Mucosa of descending colon (tissue), 3 donors: ENCODE measurements around the gene LOXHD1. TPM values are rescaled to one million over a fixed set of nuclear protein-coding genes. Genes with fewer than 3 reads are reported as not detected.

Experiments used
- ATAC-seq: fragments of 200-7000 bp; cut with Tn5 transposase; one replicate; pipeline ENCODE4 v1.9.1; 2020; ENCODE audit warnings: mild to moderate bottlenecking, moderate library complexity
- DNase-seq, 3 donors: peaks; one replicate each; pipeline ENCODE4 v3.0.0-alpha.2; 2020
- H3K36me3 ChIP-seq: fragments of 200-600 bp; one replicate; pipeline ENCODE4 v1.8.0; 2021; ENCODE audit warnings: low read depth, mild to moderate bottlenecking
- H3K4me1 ChIP-seq: fragments of 200-600 bp; one replicate; pipeline ENCODE4 v1.8.0; 2021; ENCODE audit warnings: low read depth, mild to moderate bottlenecking
- H3K4me3 ChIP-seq: fragments of 200-600 bp; one replicate; pipeline ENCODE4 v1.8.0; 2021; ENCODE audit warnings: mild to moderate bottlenecking
- H3K9me3 ChIP-seq: fragments of 200-600 bp; one replicate; pipeline ENCODE4 v1.8.0; 2021; ENCODE audit warnings: mild to moderate bottlenecking
- CTCF ChIP-seq: fragments of 200-600 bp; IDR thresholded peaks from one replicate; pipeline ENCODE4 v1.8.0; 2022; ENCODE audit warnings: antibody characterized with exemption, mild to moderate bottlenecking
- intact Hi-C, 2 donors: fragments of 100-400 bp; cut with DNase I in 1 of 2; cut with micrococcal nuclease in 1 of 2; formaldehyde crosslinking; loops; one replicate each; pipeline versions ENCODE4 v1.11.0 to v1.11.1; 2022; cut with DNase I, micrococcal nuclease
- total RNA-seq, 3 donors: library from RNA; stranded (reverse); fragmentation: NEBNext Ultra II Directional in 2 of 3; extraction: Animal tissue kit (Norgen Biotek cat#: 25700) in 2 of 3; gene quantifications; one replicate each; pipeline versions ENCODE4 v1.2.1 to v1.2.4, GENCODE V29; 2021 to 2023
- donor health status: DM: no; HTN: no; CAD: no; lungs with moderate emphysema.
- donor health status: DM: no; HTN: no; CAD: no.
- donor health status: DM: no; HTN: yes; CAD: no.

The LOXHD1 gene
- total RNA-seq, 3 donors from 2014 or later, result 0.06 TPM; not detected in 2

GRCh38 chr18:46480226-46480625 lies 176.8 kb downstream of the LOXHD1 start:
- DNase-seq, result no peak
- no peaks in the 10 kb centered on the region for H3K4me1 ChIP-seq
- intact Hi-C loops, result loop anchor here in 1 of 2 donors (10.0 kb wide), 1 partner anchor 205 kb away; no protein-coding TSS in a partner anchor
- H3K4me3 ChIP-seq, result no peak overlapping the region
- no peaks in the 10 kb centered on the region for H3K36me3 ChIP-seq
- ATAC-seq, result no peak
- H3K9me3 ChIP-seq, result no peaks in the 10 kb centered on the region
- no peak for TF ChIP-seq CTCF

DNA sequence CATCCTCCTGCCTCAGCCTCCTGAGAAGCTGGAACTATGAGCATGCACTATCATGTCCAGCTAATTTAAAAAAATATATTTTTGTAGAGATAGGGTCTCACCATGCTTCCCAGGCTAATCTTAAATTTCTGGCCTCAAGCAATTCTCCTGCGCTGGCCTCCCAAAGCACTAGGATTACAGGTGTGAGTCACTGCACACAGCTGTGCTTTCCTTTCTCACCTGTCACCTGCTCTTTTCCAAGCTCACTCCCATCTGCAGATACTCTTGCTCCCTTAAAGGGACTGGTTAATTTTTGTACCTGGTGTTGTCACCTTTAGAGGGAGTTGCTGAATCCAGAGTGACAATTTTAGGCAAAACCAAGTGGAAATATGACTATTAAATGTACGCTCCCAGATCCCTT lies 178.2 kb downstream of the LOXHD1 start:
- no peak for ATAC-seq

DNA sequence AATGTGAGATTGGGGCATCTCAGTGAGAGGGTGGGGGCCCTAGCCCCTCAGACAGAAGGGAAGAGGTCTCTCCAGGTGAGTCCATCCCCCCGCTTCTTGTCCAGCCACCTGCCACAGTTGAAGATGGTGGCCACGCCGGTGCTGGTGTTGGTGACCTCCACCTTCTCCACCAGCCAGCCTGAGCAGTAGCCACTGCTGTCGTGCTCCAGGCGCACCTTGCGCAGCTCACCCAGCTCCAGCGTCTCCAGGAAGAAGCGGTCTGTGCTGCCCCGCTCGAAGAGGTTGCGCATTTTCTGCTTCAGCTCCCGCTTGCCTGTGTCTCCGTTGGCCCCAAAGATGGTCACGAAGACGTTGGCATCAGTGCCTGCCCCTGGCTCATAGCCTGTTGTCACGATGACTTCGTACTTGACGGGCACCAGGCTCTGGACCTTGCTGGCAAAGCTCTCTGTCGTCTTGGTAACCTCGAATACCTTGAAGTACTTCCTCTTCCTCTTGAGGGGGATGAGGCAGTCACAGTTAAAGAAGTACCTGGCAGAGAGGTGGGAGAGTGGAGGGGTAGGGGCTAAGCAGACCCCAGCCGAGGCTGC lies 179.5 kb downstream of the LOXHD1 start:
- no peak for DNase-seq
- ATAC-seq, result no peak
- intact Hi-C loops, result no loop called here
- Histone ChIP-seq H3K4me3 (no peak overlapping the region), H3K36me3 (no peaks in the 10 kb centered on the region), H3K4me1 (no peaks in the 10 kb centered on the region), H3K9me3 (no peaks in the 10 kb centered on the region)
- no peak for TF ChIP-seq CTCF

More for the DNA sequence above, 178.2 kb downstream of the LOXHD1 start:
- no peak for TF ChIP-seq CTCF
- Histone ChIP-seq H3K36me3 (no peaks in the 10 kb centered on the region), H3K4me3 (no peak overlapping the region), H3K9me3 (no peaks in the 10 kb centered on the region), H3K4me1 (no peaks in the 10 kb centered on the region)
- no peak for DNase-seq
- intact Hi-C loops, result no loop called here

GRCh38 chr18:46475390-46475752 lies 181.6 kb downstream of the LOXHD1 start:
- no peaks in the 10 kb centered on the region for H3K36me3 ChIP-seq
- H3K4me1 ChIP-seq, result no peaks in the 10 kb centered on the region
- DNase-seq (no peak), ATAC-seq (no peak)
- intact Hi-C loops, result no loop called here
- H3K9me3 ChIP-seq, result no peaks in the 10 kb centered on the region
- TF ChIP-seq CTCF, result no peak
- H3K4me3 ChIP-seq, result no peak overlapping the region

DNA sequence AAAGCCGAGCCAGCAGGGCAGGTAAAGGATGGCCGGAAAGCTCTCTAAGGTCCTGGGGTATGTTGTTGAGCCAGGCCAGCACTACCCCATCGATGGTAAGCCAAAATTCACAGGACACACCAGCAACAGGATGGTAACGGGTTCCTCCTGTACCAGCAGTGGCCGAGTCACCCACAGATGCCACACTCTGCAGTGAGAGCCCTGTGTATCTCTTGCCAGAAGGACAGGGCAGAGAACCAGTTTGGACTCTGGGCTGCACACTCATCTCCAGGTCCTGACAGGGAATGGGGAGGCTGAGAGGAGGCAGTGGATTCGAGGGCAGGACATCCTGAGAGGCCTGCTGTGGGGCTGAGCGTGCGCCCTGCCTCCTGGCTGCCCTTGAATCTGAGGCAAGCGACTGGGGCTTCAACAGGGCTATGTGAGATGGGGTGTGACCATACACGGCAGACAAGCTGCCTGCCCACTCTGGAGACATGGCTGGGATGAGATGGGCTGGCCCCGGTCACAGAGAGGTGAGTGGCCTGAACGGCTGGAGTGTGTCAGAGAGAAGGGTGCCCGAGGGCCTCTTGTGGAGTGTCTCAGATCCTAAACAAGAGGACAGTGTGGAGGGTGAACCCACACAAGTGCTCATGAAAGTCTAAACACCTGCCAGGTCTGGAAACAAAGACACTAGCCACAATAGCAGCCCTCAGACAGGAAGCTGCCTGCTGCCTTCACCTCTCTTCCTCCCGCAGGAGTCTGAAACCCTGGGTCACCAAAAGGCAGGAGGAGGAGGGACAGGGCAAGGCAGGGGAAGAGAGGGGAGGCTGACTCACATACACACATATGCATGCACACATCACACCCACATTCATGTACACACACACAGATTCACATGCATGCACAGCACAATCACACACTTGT lies 182.3 kb downstream of the LOXHD1 start:
- no peak for TF ChIP-seq CTCF
- intact Hi-C loops, result no loop called here
- no peak for DNase-seq
- Histone ChIP-seq H3K36me3 (no peaks in the 10 kb centered on the region), H3K4me3 (no peak overlapping the region), H3K4me1 (no peaks in the 10 kb centered on the region), H3K9me3 (no peaks in the 10 kb centered on the region)
- no peak for ATAC-seq
